ENCODE results near the gene APP.

APP gene

GRCh38 chr21:26167593-26167992 is 3.0 kb downstream of the APP start:
- peak overlapping the region in 1 of 2 donors; percentile 90 for H3K9ac ChIP-seq (ENCODE audit: low read depth in 1 of 2, low read length in 2 of 2)

GRCh38 chr21:26165331-26165730 is 5.2 kb downstream of the APP start:
- Histone ChIP-seq H3K9ac (ENCODE audit: low read depth in 1 of 2, low read length in 2 of 2) (no peak overlapping the region), H3K27me3 (ENCODE audit: control insufficient read depth in 2 of 2, insufficient read depth in 2 of 2, low read length in 2 of 2) (no peaks in the 10 kb centered on the region), H3K27ac (ENCODE audit: low read depth in 2 of 2, low read length in 2 of 2) (no peak overlapping the region), H3K4me1 (ENCODE audit: control insufficient read depth in 2 of 2, insufficient read depth in 2 of 2, low read length in 2 of 2) (peaks cover 12 to 24% of the 10 kb centered on the region in 2 donors), H3K36me3 (ENCODE audit: control insufficient read depth in 2 of 2, insufficient read depth in 2 of 2, low read length in 2 of 2) (no peaks in the 10 kb centered on the region), H3K9me3 (ENCODE audit: control insufficient read depth in 2 of 2, low read length in 2 of 2) (no peaks in the 10 kb centered on the region), H3K4me3 (ENCODE audit: low read length in 2 of 2) (no peak overlapping the region)

More at GRCh38 chr21:26167593-26167992, 3.0 kb downstream of the APP start:
- Histone ChIP-seq H3K4me3 (ENCODE audit: low read length in 2 of 2) (peak overlapping the region; percentile 4 to 28), H3K36me3 (ENCODE audit: control insufficient read depth in 2 of 2, insufficient read depth in 2 of 2, low read length in 2 of 2) (no peaks in the 10 kb centered on the region), H3K4me1 (ENCODE audit: control insufficient read depth in 2 of 2, insufficient read depth in 2 of 2, low read length in 2 of 2) (peaks cover 12 to 27% of the 10 kb centered on the region in 2 donors), H3K27ac (ENCODE audit: low read depth in 2 of 2, low read length in 2 of 2) (peak overlapping the region; percentile 2 to 45), H3K9me3 (ENCODE audit: control insufficient read depth in 2 of 2, low read length in 2 of 2) (no peaks in the 10 kb centered on the region), H3K27me3 (ENCODE audit: control insufficient read depth in 2 of 2, insufficient read depth in 2 of 2, low read length in 2 of 2) (no peaks in the 10 kb centered on the region)

- Histone ChIP-seq H3K9me3 (ENCODE audit: control insufficient read depth in 2 of 2, low read length in 2 of 2) (no peaks in the 10 kb centered on the region), H3K4me1 (ENCODE audit: control insufficient read depth in 2 of 2, insufficient read depth in 2 of 2, low read length in 2 of 2) (peaks cover 12 to 24% of the 10 kb centered on the region in 2 donors), H3K27ac (ENCODE audit: low read depth in 2 of 2, low read length in 2 of 2) (no peak overlapping the region), H3K9ac (ENCODE audit: low read depth in 1 of 2, low read length in 2 of 2) (no peak overlapping the region), H3K4me3 (ENCODE audit: low read length in 2 of 2) (no peak overlapping the region), H3K36me3 (ENCODE audit: control insufficient read depth in 2 of 2, insufficient read depth in 2 of 2, low read length in 2 of 2) (no peaks in the 10 kb centered on the region), H3K27me3 (ENCODE audit: control insufficient read depth in 2 of 2, insufficient read depth in 2 of 2, low read length in 2 of 2) (no peaks in the 10 kb centered on the region)
These were observed 6.3 kb downstream of the APP start for GRCh38 chr21:26164311-26164710.

- Histone ChIP-seq H3K27ac (ENCODE audit: low read depth in 2 of 2, low read length in 2 of 2) (no peak overlapping the region), H3K27me3 (ENCODE audit: control insufficient read depth in 2 of 2, insufficient read depth in 2 of 2, low read length in 2 of 2) (no peaks in the 10 kb centered on the region), H3K9ac (ENCODE audit: low read depth in 1 of 2, low read length in 2 of 2) (no peak overlapping the region), H3K9me3 (ENCODE audit: control insufficient read depth in 2 of 2, low read length in 2 of 2) (no peaks in the 10 kb centered on the region), H3K4me1 (ENCODE audit: control insufficient read depth in 2 of 2, insufficient read depth in 2 of 2, low read length in 2 of 2) (peaks cover 9 to 20% of the 10 kb centered on the region in 2 donors), H3K36me3 (ENCODE audit: control insufficient read depth in 2 of 2, insufficient read depth in 2 of 2, low read length in 2 of 2) (no peaks in the 10 kb centered on the region), H3K4me3 (ENCODE audit: low read length in 2 of 2) (no peak overlapping the region)
These were observed 8.5 kb downstream of the APP start for GRCh38 chr21:26162081-26162480.

- Histone ChIP-seq H3K4me1 (ENCODE audit: control insufficient read depth in 2 of 2, insufficient read depth in 2 of 2, low read length in 2 of 2) (peaks cover 5 to 10% of the 10 kb centered on the region in 2 donors), H3K9me3 (ENCODE audit: control insufficient read depth in 2 of 2, low read length in 2 of 2) (no peaks in the 10 kb centered on the region)
These were observed 10.7 kb downstream of the APP start for GRCh38 chr21:26159869-26160268.

GRCh38 chr21:26157801-26158200 is 12.8 kb downstream of the APP start:
- Histone ChIP-seq H3K9ac (ENCODE audit: low read depth in 1 of 2, low read length in 2 of 2) (no peak overlapping the region), H3K27me3 (ENCODE audit: control insufficient read depth in 2 of 2, insufficient read depth in 2 of 2, low read length in 2 of 2) (no peaks in the 10 kb centered on the region), H3K27ac (ENCODE audit: low read depth in 2 of 2, low read length in 2 of 2) (no peak overlapping the region), H3K4me3 (ENCODE audit: low read length in 2 of 2) (no peak overlapping the region), H3K9me3 (ENCODE audit: control insufficient read depth in 2 of 2, low read length in 2 of 2) (no peaks in the 10 kb centered on the region), H3K36me3 (ENCODE audit: control insufficient read depth in 2 of 2, insufficient read depth in 2 of 2, low read length in 2 of 2) (no peaks in the 10 kb centered on the region), H3K4me1 (ENCODE audit: control insufficient read depth in 2 of 2, insufficient read depth in 2 of 2, low read length in 2 of 2) (peaks cover 5 to 14% of the 10 kb centered on the region in 2 donors)

More at GRCh38 chr21:26159869-26160268, 10.7 kb downstream of the APP start:
- Histone ChIP-seq H3K36me3 (ENCODE audit: control insufficient read depth in 2 of 2, insufficient read depth in 2 of 2, low read length in 2 of 2) (no peaks in the 10 kb centered on the region), H3K9ac (ENCODE audit: low read depth in 1 of 2, low read length in 2 of 2) (no peak overlapping the region), H3K4me3 (ENCODE audit: low read length in 2 of 2) (no peak overlapping the region), H3K27me3 (ENCODE audit: control insufficient read depth in 2 of 2, insufficient read depth in 2 of 2, low read length in 2 of 2) (no peaks in the 10 kb centered on the region), H3K27ac (ENCODE audit: low read depth in 2 of 2, low read length in 2 of 2) (no peak overlapping the region)

- Histone ChIP-seq H3K27me3 (ENCODE audit: control insufficient read depth in 2 of 2, insufficient read depth in 2 of 2, low read length in 2 of 2) (no peaks in the 10 kb centered on the region), H3K9me3 (ENCODE audit: control insufficient read depth in 2 of 2, low read length in 2 of 2) (no peaks in the 10 kb centered on the region), H3K4me1 (ENCODE audit: control insufficient read depth in 2 of 2, insufficient read depth in 2 of 2, low read length in 2 of 2) (peaks cover 5 to 14% of the 10 kb centered on the region in 2 donors), H3K36me3 (ENCODE audit: control insufficient read depth in 2 of 2, insufficient read depth in 2 of 2, low read length in 2 of 2) (peaks cover 0 to 2% of the 10 kb centered on the region in 2 donors), H3K27ac (ENCODE audit: low read depth in 2 of 2, low read length in 2 of 2) (no peak overlapping the region), H3K4me3 (ENCODE audit: low read length in 2 of 2) (no peak overlapping the region), H3K9ac (ENCODE audit: low read depth in 1 of 2, low read length in 2 of 2) (no peak overlapping the region)
These were observed 15.8 kb downstream of the APP start for GRCh38 chr21:26154753-26155152.

GRCh38 chr21:26153758-26154157 is 16.8 kb downstream of the APP start:
- H3K27ac ChIP-seq (ENCODE audit: low read depth in 2 of 2, low read length in 2 of 2), result no peak overlapping the region
- H3K4me1 ChIP-seq (ENCODE audit: control insufficient read depth in 2 of 2, insufficient read depth in 2 of 2, low read length in 2 of 2), result peaks cover 5 to 14% of the 10 kb centered on the region in 2 donors

GRCh38 chr21:26148840-26149354 is 21.7 kb downstream of the APP start:
- no peak overlapping the region for H3K4me3 ChIP-seq (ENCODE audit: low read length in 2 of 2)
- H3K9me3 ChIP-seq (ENCODE audit: control insufficient read depth in 2 of 2, low read length in 2 of 2), result no peaks in the 10 kb centered on the region
- no peaks in the 10 kb centered on the region for H3K27me3 ChIP-seq (ENCODE audit: control insufficient read depth in 2 of 2, insufficient read depth in 2 of 2, low read length in 2 of 2)
- peaks cover 0 to 2% of the 10 kb centered on the region in 2 donors for H3K36me3 ChIP-seq (ENCODE audit: control insufficient read depth in 2 of 2, insufficient read depth in 2 of 2, low read length in 2 of 2)
- H3K4me1 ChIP-seq (ENCODE audit: control insufficient read depth in 2 of 2, insufficient read depth in 2 of 2, low read length in 2 of 2), result peaks cover 0 to 3% of the 10 kb centered on the region in 2 donors
- H3K9ac ChIP-seq (ENCODE audit: low read depth in 1 of 2, low read length in 2 of 2), result no peak overlapping the region
- H3K27ac ChIP-seq (ENCODE audit: low read depth in 2 of 2, low read length in 2 of 2), result no peak overlapping the region

More at GRCh38 chr21:26153758-26154157, 16.8 kb downstream of the APP start:
- H3K27me3 ChIP-seq (ENCODE audit: control insufficient read depth in 2 of 2, insufficient read depth in 2 of 2, low read length in 2 of 2), result no peaks in the 10 kb centered on the region
- peaks cover 0 to 2% of the 10 kb centered on the region in 2 donors for H3K36me3 ChIP-seq (ENCODE audit: control insufficient read depth in 2 of 2, insufficient read depth in 2 of 2, low read length in 2 of 2)
- no peak overlapping the region for H3K9ac ChIP-seq (ENCODE audit: low read depth in 1 of 2, low read length in 2 of 2)
- no peak overlapping the region for H3K4me3 ChIP-seq (ENCODE audit: low read length in 2 of 2)
- no peaks in the 10 kb centered on the region for H3K9me3 ChIP-seq (ENCODE audit: control insufficient read depth in 2 of 2, low read length in 2 of 2)

GRCh38 chr21:26148071-26148839 is 22.3 kb downstream of the APP start:
- Histone ChIP-seq H3K4me1 (ENCODE audit: control insufficient read depth in 2 of 2, insufficient read depth in 2 of 2, low read length in 2 of 2) (peaks cover 0 to 3% of the 10 kb centered on the region in 2 donors), H3K4me3 (ENCODE audit: low read length in 2 of 2) (no peak overlapping the region), H3K9me3 (ENCODE audit: control insufficient read depth in 2 of 2, low read length in 2 of 2) (no peaks in the 10 kb centered on the region), H3K27ac (ENCODE audit: low read depth in 2 of 2, low read length in 2 of 2) (no peak overlapping the region), H3K9ac (ENCODE audit: low read depth in 1 of 2, low read length in 2 of 2) (no peak overlapping the region), H3K36me3 (ENCODE audit: control insufficient read depth in 2 of 2, insufficient read depth in 2 of 2, low read length in 2 of 2) (peaks cover 0 to 2% of the 10 kb centered on the region in 2 donors), H3K27me3 (ENCODE audit: control insufficient read depth in 2 of 2, insufficient read depth in 2 of 2, low read length in 2 of 2) (no peaks in the 10 kb centered on the region)

Measured in mucosa of rectum (tissue), 2 donors.